Measurements from ENCODE around the gene ZXDC.

GRCh38 chr3:126523745-126524428 is 48.2 kb upstream of the ZXDC start, which contains the start of gene CHST13:
- TF ChIP-seq POLR2A (IDR thresholded peaks at IDR 0.05) = no peak
- no peak for TF ChIP-seq POLR2AphosphoS5 (IDR thresholded peaks at IDR 0.05; ENCODE audit: insufficient read depth in 1 of 2, low read depth in 1 of 2)
- TF ChIP-seq, protein P1, sequence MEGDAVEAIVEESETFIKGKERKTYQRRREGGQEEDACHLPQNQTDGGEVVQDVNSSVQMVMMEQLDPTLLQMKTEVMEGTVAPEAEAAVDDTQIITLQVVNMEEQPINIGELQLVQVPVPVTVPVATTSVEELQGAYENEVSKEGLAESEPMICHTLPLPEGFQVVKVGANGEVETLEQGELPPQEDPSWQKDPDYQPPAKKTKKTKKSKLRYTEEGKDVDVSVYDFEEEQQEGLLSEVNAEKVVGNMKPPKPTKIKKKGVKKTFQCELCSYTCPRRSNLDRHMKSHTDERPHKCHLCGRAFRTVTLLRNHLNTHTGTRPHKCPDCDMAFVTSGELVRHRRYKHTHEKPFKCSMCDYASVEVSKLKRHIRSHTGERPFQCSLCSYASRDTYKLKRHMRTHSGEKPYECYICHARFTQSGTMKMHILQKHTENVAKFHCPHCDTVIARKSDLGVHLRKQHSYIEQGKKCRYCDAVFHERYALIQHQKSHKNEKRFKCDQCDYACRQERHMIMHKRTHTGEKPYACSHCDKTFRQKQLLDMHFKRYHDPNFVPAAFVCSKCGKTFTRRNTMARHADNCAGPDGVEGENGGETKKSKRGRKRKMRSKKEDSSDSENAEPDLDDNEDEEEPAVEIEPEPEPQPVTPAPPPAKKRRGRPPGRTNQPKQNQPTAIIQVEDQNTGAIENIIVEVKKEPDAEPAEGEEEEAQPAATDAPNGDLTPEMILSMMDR (IDR thresholded peaks at IDR 0.05) = no peak
